Activated CD4-positive, alpha-beta T cell treated with anti-CD3 and anti-CD28 coated beads, Interleukin-2, amount 50 U/mL, for 4 hours (primary cell): ENCODE data around the gene TAF11L11.
"Not testable (repeated sequence)": the region's sequence is repeated elsewhere in the genome, so short reads cannot be mapped to it uniquely, and the experiment has no call there.

Experiments used
- DNase-seq, 2 experiments: peaks; one replicate each; pipeline ENCODE4 v3.0.0-alpha.2; 2020

TAF11L11 gene

DNA sequence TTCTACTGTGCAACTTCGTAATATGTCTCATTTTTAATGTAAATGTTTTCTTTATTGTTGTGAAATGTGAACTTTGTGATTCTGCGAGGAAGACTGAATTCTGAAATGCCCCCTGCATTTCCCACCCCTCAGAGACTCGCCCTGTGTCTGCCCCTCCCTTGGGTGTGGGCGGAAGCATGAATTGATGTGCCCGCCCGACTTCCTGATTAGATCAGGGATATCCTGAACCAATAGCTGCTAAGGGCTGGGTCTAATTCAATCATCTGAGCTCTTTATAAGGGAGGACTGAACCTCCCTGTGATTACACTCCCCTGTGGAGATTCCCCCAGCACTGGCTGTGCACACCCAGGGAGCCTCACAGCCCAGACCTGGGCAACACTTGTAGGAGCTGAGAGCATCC lies at the start of gene TAF11L11:
TSS of gene TAF11L11 (plus strand) at position 304 of the 400 bp plus-strand sequence.
- DNase-seq, result not testable (repeated sequence)

DNA sequence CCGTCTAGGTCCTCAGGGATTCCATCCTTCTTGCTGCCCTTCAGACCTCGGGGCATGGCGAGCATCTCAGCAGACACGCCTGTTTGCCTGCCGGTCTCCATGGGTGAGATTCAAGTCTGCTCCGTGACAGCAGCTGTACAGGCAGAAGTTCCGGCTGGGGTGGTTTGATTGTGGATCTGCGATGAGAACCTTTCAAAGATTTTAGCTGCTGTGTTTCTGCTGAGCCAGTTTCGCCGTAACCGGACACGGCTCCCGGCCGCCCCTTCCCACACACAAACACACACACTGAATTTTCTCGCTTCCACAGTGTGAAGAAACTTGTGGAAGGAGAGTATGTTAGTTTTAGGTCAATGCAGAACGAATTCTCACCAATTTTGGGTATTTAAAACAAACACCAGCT lies 18.3 kb upstream of the TAF11L11 start, which contains the start of gene TAF11L7:
TSS of gene TAF11L7 (minus strand) at position 101 of the 400 bp plus-strand sequence.
- not testable (repeated sequence) for DNase-seq

DNA sequence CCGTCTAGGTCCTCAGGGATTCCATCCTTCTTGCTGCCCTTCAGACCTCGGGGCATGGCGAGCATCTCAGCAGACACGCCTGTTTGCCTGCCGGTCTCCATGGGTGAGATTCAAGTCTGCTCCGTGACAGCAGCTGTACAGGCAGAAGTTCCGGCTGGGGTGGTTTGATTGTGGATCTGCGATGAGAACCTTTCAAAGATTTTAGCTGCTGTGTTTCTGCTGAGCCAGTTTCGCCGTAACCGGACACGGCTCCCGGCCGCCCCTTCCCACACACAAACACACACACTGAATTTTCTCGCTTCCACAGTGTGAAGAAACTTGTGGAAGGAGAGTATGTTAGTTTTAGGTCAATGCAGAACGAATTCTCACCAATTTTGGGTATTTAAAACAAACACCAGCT lies 13.1 kb upstream of the TAF11L11 start, which contains the start of gene TAF11L8:
TSS of gene TAF11L8 (minus strand) at position 101 of the 400 bp plus-strand sequence.
- not testable (repeated sequence) for DNase-seq

DNA sequence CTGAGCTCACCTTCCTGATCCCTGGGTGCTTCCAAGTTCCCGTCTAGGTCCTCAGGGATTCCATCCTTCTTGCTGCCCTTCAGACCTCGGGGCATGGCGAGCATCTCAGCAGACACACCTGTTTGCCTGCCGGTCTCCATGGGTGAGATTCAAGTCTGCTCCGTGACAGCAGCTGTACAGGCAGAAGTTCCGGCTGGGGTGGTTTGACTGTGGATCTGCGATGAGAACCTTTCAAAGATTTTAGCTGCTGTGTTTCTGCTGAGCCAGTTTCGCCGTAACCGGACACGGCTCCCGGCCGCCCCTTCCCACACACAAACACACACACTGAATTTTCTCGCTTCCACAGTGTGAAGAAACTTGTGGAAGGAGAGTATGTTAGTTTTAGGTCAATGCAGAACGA lies 9.7 kb upstream of the TAF11L11 start, which contains the start of gene TAF11L9:
TSS of gene TAF11L9 (minus strand) at position 140 of the 400 bp plus-strand sequence.
- DNase-seq, result not testable (repeated sequence)

DNA sequence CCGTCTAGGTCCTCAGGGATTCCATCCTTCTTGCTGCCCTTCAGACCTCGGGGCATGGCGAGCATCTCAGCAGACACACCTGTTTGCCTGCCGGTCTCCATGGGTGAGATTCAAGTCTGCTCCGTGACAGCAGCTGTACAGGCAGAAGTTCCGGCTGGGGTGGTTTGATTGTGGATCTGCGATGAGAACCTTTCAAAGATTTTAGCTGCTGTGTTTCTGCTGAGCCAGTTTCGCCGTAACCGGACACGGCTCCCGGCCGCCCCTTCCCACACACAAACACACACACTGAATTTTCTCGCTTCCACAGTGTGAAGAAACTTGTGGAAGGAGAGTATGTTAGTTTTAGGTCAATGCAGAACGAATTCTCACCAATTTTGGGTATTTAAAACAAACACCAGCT lies 6.3 kb upstream of the TAF11L11 start, which contains the start of gene TAF11L10:
TSS of gene TAF11L10 (minus strand) at position 101 of the 400 bp plus-strand sequence.
- DNase-seq, result not testable (repeated sequence)

DNA sequence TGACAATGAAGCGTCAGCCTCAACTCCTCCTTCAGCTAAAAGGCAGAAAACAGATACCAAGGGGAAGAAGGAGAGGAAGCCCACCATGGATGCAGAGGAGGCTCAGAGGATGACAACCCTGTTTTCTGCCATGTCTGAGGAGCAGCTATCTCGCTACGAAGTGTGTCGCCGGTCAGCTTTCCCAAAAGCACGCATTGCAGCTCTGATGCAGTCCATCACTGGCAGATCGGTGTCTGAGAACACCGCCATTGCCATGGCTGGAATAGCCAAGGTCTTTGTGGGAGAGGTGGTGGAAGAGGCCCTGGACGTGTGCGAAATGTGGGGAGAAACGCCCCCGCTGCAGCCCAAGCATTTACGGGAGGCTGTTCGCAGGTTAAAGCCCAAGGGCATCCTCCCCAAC lies 968 bp downstream of the TAF11L11 start:
- DNase-seq, result no peak

DNA sequence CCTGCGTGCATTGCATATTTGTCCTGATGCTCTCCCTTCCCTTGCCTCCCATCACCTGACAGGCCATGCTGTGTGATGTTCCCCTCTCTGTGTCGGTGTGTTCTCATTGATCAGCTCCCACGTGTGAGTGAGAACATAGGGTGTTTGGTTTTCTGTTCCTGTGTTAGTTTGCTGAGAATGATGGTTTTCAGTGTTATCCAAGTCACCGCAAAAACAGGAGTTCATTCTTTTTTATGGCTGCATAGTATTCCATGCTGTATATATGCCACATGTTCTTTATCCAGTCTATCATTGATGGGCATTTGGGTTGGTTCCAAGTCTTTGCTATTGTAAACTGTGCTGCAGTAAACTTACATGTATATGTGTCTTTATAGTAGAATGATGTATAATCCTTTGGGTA lies 3.5 kb downstream of the TAF11L11 start:
- DNase-seq, result not testable (repeated sequence)

DNA sequence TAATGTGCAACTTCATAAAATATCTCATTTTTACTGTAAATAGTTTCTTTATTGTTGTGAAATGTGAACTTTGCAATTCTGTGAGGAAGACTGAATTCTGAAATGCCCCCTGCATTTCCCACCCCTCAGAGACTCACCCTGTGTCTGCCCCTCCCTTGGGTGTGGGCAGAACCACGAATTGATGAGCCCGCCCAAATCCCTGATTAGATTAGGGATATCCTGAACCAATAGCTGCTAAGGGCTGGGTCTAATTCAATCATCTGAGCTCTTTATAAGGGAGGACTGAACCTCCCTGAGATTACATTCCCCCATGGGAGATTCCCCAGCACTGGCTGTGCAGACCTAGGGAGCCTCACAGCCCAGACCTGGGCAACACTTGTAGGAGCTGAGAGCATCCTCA lies 6.1 kb downstream of the TAF11L11 start, which contains the start of gene TAF11L12:
TSS of gene TAF11L12 (plus strand) at position 301 of the 400 bp plus-strand sequence.
- not testable (repeated sequence) for DNase-seq

DNA sequence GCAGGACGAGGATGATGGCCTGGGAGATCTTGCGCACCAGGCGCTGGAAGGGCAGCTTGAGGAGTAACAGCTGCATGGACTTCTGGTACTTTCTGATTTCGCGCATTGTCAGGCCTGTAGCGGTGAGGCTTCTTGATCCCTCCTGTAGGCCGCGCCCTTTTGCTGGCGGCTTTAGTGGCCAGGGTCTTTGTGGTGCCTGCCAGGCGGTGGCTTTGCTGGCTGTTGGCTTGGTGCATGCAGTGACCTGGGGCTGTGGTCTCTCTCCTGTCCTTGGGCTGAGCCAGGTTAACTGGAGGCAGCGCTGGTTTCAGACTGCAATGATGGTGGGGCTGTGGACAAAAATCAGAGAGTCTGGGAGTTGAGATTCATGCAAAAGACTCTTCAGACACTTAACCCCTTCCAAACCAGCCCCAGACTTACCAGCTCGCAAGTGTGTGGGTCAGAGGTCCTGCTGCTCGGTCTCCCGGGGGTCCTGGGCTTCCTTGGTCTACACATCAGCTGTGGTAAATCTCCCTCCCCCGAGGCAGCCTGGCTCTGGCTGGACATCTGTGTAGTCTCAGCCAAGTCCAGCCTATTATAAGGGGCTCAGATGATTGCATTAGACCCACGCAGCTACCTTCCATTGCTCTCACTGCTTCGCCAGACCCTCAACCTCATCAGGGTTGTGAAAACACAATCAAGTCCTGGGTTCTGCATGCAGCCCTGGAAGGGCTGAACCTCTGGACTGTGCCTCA lies 11.1 kb downstream of the TAF11L11 start:
- DNase-seq, result no peak

DNA sequence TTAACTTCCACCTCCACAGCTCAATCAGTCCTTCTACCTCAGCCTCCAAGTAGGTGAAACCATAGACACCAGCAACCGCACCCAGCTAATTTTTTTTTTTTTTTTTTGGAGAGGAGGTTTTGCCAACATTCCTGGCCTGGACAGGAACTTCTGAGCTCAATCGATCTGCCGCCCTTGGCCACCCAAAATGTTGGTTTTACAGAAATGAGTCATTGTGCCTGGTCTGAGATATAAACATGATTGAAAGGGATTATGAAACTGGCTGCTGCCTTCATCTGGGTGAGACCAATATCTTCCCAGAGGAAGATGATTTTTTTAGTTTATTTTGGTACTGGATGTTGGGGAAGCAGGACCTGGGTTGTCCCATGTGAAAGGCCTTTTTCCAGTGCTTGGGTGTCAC lies 15.4 kb downstream of the TAF11L11 start:
- no peak for DNase-seq

DNA sequence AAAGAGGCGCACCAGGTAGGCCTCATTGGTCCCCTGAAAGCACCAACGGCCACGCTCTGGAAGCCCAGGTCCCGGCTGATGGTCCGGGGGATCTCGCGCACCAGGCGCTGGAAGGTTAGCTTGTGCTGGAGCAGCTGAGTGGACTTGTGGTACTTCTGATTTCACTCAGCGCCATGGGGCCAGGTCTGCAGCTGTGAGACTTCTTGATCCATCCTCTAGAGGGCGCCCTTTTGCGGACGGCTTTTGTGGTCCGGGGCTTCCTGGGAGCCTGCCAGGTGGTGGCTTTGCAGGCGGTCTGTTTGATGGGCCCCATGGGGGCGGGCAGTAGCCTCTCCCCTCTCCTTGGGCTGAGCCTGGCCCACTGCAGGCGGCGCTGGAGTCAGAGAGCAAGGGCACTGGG lies 16.6 kb downstream of the TAF11L11 start:
- DNase-seq, result no peak

DNA sequence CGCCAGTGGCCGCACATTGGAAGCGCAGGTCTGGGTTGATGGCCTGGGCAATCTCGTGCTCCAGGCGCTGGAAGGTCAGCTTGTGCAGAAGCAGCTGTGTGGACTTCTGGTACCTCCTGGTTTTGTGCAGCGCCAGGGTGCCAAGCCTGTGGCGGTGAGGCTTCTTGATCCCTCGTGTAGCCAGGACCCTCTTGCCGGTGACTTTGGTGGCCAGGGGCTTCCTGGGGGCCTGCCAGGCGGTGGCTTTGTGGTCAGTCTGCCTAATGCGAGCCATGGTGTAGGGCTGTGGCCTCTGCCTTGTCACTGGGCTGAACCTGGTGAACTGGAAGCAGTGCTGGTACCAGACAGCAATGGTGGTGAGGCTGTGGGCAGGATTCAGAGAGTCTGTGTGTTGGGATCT lies 21.7 kb downstream of the TAF11L11 start:
- no peak for DNase-seq

DNA sequence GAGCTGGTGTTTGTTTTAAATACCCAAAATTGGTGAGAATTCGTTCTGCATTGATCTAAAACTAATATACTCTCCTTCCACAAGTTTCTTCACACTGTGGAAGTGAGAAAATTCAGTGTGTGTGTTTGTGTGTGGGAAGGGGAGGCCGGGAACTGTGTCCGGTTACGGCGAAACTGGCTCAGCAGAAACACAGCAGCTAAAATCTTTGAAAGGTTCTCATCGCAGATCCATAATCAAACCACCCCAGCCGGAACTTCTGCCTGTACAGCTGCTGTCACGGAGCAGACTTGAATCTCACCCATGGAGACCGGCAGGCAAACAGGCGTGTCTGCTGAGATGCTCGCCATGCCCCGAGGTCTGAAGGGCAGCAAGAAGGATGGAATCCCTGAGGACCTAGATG lies 27.8 kb downstream of the TAF11L11 start, which contains the start of gene TAF11L13:
TSS of gene TAF11L13 (plus strand) at position 301 of the 400 bp plus-strand sequence.
- DNase-seq, result not testable (repeated sequence)

DNA sequence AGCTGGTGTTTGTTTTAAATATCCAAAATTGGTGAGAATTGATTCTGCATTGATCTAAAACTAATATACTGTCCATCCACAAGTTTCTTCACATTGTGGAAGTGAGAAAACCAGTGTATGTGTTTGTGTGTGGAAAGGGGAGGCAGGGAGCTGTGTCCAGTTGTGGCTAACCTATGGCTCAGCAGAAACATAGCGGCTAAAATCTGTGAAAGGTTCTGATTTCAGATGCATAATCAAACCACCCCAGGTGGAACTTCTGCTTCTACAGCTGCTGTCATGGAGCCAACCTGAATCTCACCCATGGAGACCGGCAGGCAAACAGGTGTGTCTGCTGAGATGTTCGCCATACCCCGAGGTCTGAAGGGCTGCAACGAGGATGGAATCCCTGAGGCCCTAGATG lies 30.2 kb downstream of the TAF11L11 start, which contains the start of gene TAF11L14:
TSS of gene TAF11L14 (plus strand) at position 301 of the 400 bp plus-strand sequence.
- DNase-seq, result no peak

DNA sequence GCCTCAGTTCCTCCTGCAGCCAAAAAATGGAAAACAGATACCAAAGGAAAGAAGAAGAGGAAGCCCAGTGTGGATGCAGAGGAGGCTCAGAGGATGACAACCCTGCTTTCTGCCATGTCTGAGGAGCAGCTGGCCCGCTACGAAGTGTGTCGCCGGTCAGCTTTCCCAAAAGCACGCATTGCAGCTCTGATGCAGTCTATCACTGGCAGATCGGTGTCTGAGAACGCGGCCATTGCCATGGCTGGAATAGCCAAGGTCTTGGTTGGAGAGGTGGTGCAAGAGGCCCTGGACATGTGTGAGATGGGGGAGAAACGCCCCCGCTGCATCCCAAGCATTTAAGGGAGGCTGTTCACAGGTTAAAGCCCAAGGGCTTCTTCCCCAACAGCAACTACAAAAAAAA lies 45.2 kb downstream of the TAF11L11 start:
- DNase-seq, result not testable (repeated sequence)

DNA sequence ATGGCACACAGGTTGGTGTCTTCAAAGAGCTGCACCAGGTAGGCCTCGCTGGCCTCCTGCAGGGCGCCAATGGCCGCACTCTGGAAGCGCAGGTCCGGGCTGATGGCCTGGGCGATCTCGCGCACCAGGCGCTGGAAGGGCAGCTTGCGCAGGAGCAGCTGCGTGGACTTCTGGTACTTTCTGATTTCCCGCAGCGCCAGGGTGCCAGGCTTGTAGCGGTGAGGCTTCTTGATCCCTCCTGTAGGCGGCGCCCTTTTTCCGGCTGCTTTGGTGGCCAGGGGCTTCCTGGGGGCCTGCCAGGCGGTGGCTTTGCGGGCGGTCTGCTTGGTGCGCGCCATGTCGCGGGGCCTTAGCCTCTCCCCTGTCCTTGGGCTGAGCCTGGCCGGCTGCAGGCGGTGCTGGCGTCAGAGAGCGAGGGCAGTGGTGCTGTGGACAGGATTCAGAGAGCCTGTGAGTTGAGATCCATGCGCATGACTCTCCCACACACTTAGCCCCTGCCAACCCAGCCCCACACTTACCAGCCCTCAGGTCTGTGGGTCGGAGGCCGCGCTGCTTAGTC lies 51.3 kb downstream of the TAF11L11 start:
- not testable (repeated sequence) for DNase-seq
